ENCODE results near the gene AUH.

AUH gene

DNA sequence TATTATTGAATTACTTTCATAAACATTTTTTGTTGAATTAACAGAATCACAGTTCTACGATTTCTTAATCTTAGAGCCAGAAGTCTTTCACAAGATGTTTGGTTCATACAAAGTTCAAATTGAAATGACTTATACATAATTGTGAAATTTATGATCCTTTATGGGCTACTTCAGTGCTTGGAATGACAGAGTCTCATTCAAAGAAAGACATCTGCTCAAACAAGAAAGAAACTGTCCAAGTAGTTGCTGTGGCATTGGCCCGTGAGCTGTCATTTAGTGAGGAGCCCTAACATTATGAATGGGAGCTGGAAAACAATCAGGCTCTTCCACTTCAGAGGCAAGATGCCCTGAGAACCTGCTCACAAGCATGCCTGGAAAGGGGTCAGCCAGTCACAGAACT, 63.4 kb downstream of the AUH start:
- Histone ChIP-seq H3K36me3 (ENCODE audit: control insufficient read depth, insufficient read depth, low read length) (peaks cover 5% of the 10 kb centered on the region), H3K9ac (ENCODE audit: low read length) (no peak overlapping the region), H3K4me1 (ENCODE audit: control insufficient read depth, insufficient read depth, low read length) (peaks cover 11% of the 10 kb centered on the region), H3K27ac (ENCODE audit: low read depth, low read length) (no peak overlapping the region), H3K27me3 (ENCODE audit: control insufficient read depth, insufficient read depth, low read length) (no peaks in the 10 kb centered on the region), H3K4me3 (ENCODE audit: low read length) (no peak overlapping the region)

DNA sequence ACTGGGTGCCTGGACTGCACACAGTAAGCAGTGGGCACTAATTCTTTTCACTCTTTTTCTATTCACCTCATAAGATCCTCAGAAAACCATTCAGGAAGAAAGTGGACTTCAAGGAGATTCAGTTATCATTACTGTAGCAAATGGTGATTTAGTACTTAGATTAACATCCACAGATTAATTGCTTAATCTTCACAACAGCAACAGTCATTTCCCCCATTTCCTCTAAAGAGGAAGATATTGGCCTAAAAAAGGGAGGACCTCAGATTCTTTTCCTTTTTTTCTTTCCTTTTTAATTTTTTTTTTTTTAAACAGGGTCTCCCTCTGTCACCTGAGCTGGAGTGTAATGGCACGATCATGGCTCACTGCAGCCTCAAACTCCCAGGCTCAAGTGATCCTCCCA, 64.4 kb downstream of the AUH start:
- Histone ChIP-seq H3K27ac (ENCODE audit: low read depth, low read length) (no peak overlapping the region), H3K27me3 (ENCODE audit: control insufficient read depth, insufficient read depth, low read length) (no peaks in the 10 kb centered on the region), H3K4me3 (ENCODE audit: low read length) (no peak overlapping the region), H3K36me3 (ENCODE audit: control insufficient read depth, insufficient read depth, low read length) (peaks cover 5% of the 10 kb centered on the region), H3K4me1 (ENCODE audit: control insufficient read depth, insufficient read depth, low read length) (peaks cover 11% of the 10 kb centered on the region), H3K9ac (ENCODE audit: low read length) (no peak overlapping the region)

DNA sequence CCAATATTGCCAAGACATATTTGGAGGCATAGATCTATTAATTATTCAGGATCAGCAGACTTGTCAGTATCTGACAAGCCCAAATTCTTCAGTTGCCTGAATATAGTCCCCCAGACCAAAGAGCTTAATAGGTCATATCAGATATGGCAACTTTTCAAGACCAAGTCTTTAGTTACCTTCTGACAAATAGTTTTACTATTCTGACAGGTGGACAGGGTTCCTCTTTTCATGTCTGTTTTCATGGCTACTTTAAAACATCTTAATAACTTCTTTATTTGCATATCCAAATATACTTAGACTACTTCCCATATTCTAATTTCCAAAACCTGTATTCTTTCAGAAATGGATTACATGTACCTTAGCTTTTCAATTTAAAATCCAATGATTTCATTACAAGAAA, 65.4 kb downstream of the AUH start:
- no peak overlapping the region for H3K9ac ChIP-seq (ENCODE audit: low read length)
- peaks cover 5% of the 10 kb centered on the region for H3K36me3 ChIP-seq (ENCODE audit: control insufficient read depth, insufficient read depth, low read length)
- no peak overlapping the region for H3K4me3 ChIP-seq (ENCODE audit: low read length)
- no peaks in the 10 kb centered on the region for H3K27me3 ChIP-seq (ENCODE audit: control insufficient read depth, insufficient read depth, low read length)
- H3K27ac ChIP-seq (ENCODE audit: low read depth, low read length): no peak overlapping the region
- H3K4me1 ChIP-seq (ENCODE audit: control insufficient read depth, insufficient read depth, low read length): peaks cover 8% of the 10 kb centered on the region

DNA sequence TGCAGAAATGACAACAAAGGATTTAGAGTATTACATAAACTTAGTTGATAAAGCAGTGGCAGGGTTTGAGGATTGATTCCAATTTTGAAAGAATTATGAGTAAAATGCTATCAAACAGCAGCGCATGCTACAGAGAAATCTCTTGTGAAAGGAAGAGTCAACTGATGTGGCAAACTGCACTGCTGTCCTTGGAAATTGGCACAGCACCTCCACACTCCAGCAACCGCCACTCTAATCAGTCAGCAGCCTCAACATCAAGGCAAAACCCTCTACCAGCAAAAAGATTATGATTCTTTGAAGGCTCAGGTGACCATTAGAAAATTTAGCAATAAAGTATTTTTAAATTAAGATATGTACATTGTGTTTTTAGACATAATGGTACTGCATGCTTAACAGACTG, 66.4 kb downstream of the AUH start:
- H3K4me3 ChIP-seq (ENCODE audit: low read length): no peak overlapping the region
- peaks cover under 1% of the 10 kb centered on the region for H3K4me1 ChIP-seq (ENCODE audit: control insufficient read depth, insufficient read depth, low read length)
- H3K27me3 ChIP-seq (ENCODE audit: control insufficient read depth, insufficient read depth, low read length): no peaks in the 10 kb centered on the region
- no peak overlapping the region for H3K9ac ChIP-seq (ENCODE audit: low read length)
- peaks cover 5% of the 10 kb centered on the region for H3K36me3 ChIP-seq (ENCODE audit: control insufficient read depth, insufficient read depth, low read length)
- H3K27ac ChIP-seq (ENCODE audit: low read depth, low read length): no peak overlapping the region

DNA sequence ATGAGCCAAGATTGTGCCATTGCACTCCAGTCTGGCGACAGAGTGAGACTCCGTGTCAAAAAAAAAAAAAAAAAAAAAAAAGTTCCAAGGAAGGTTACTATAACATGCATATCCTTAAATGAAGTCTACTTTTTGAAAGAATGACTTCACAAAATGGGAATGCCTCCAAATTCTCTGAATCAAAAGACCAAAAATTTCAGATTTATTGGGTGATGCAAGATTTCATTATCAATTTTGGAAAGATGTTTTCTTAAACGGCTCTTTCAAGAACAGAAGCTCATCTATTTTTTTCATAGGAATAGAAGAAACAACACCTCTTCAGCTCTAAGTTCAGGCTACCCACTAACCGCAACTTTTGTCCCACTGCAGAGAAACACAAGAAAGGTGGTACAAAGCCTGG, 69.9 kb downstream of the AUH start:
- Histone ChIP-seq H3K27ac (ENCODE audit: low read depth, low read length) (no peak overlapping the region), H3K36me3 (ENCODE audit: control insufficient read depth, insufficient read depth, low read length) (peaks cover 6% of the 10 kb centered on the region), H3K27me3 (ENCODE audit: control insufficient read depth, insufficient read depth, low read length) (no peaks in the 10 kb centered on the region), H3K4me1 (ENCODE audit: control insufficient read depth, insufficient read depth, low read length) (no peaks in the 10 kb centered on the region), H3K4me3 (ENCODE audit: low read length) (no peak overlapping the region), H3K9ac (ENCODE audit: low read length) (no peak overlapping the region)

DNA sequence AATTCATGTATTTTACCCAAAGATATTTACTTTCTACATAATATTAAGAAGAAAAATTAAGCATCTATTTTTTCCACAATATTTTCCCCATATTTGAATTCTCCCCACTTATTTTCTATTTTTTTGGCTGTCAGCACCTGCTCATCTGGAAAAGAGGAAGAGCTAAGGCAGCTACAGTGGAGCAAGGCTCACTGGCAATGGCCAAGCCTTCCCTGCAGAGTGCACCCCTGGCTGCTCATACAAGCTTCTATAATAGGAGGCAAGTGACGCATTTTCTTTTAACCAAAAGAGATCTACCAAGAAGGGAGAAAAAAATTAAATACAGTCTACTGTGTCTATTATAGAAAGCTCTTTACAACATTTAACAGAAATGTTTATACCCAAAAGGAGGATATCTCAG, 72.5 kb downstream of the AUH start:
- H3K27me3 ChIP-seq (ENCODE audit: control insufficient read depth, insufficient read depth, low read length): no peaks in the 10 kb centered on the region
- peaks cover 5% of the 10 kb centered on the region for H3K36me3 ChIP-seq (ENCODE audit: control insufficient read depth, insufficient read depth, low read length)
- no peak overlapping the region for H3K27ac ChIP-seq (ENCODE audit: low read depth, low read length)
- H3K4me3 ChIP-seq (ENCODE audit: low read length): no peak overlapping the region
- no peaks in the 10 kb centered on the region for H3K4me1 ChIP-seq (ENCODE audit: control insufficient read depth, insufficient read depth, low read length)
- H3K9ac ChIP-seq (ENCODE audit: low read length): no peak overlapping the region

DNA sequence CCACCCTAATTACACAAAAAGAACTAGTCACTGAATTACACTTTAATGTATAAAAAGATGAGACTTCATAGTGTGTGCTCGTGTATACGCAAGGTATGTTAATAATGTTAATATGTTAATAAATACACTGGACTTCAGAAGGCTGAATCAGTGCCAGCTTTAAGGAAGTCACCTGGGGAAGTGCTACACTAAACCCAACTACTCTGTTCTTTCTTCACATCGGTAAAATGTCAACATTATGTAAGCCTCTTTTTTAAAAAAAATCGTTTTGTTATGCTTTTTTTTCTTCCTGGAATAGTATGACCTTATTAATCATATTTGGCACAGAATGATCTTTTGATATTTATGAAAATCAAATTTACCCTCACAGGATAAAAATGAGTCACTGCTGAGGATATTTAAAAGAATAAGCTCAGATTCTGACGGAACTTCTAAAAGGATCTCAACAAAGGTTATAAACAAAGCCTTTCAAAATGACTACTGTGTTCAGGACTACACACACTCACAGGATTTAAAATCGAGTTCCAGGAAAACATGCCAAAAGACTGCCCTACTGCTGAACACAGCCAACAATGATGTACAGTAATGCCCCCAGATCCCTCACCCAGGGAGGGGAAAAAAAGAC, 75.9 kb downstream of the AUH start:
- H3K4me1 ChIP-seq (ENCODE audit: control insufficient read depth, insufficient read depth, low read length): no peaks in the 10 kb centered on the region
- peaks cover 2% of the 10 kb centered on the region for H3K36me3 ChIP-seq (ENCODE audit: control insufficient read depth, insufficient read depth, low read length)
- no peak overlapping the region for H3K4me3 ChIP-seq (ENCODE audit: low read length)
- no peak overlapping the region for H3K9ac ChIP-seq (ENCODE audit: low read length)
- no peak overlapping the region for H3K27ac ChIP-seq (ENCODE audit: low read depth, low read length)
- H3K27me3 ChIP-seq (ENCODE audit: control insufficient read depth, insufficient read depth, low read length): no peaks in the 10 kb centered on the region

DNA sequence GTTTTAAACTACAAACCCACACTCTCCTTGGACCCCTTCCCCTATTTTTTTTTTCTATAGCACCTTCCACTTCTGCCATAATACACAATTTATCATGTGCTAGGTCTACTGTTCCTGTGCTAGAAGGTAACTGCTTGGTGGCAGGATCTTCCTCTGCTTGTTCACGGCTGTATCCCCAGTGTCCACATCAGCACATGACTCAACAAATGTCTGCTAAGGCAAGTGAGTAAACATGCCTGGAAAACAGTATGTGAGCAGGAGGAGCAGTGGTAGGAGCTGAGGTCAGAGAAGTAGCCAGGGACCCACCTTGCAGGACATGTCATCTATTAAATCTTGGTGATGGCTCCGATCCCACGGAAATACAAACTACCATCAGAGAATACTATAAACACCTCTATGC, 79.4 kb downstream of the AUH start:
- Histone ChIP-seq H3K4me3 (ENCODE audit: low read length) (no peak overlapping the region), H3K4me1 (ENCODE audit: control insufficient read depth, insufficient read depth, low read length) (no peaks in the 10 kb centered on the region), H3K27me3 (ENCODE audit: control insufficient read depth, insufficient read depth, low read length) (no peaks in the 10 kb centered on the region), H3K36me3 (ENCODE audit: control insufficient read depth, insufficient read depth, low read length) (no peaks in the 10 kb centered on the region), H3K9ac (ENCODE audit: low read length) (no peak overlapping the region), H3K27ac (ENCODE audit: low read depth, low read length) (no peak overlapping the region)

DNA sequence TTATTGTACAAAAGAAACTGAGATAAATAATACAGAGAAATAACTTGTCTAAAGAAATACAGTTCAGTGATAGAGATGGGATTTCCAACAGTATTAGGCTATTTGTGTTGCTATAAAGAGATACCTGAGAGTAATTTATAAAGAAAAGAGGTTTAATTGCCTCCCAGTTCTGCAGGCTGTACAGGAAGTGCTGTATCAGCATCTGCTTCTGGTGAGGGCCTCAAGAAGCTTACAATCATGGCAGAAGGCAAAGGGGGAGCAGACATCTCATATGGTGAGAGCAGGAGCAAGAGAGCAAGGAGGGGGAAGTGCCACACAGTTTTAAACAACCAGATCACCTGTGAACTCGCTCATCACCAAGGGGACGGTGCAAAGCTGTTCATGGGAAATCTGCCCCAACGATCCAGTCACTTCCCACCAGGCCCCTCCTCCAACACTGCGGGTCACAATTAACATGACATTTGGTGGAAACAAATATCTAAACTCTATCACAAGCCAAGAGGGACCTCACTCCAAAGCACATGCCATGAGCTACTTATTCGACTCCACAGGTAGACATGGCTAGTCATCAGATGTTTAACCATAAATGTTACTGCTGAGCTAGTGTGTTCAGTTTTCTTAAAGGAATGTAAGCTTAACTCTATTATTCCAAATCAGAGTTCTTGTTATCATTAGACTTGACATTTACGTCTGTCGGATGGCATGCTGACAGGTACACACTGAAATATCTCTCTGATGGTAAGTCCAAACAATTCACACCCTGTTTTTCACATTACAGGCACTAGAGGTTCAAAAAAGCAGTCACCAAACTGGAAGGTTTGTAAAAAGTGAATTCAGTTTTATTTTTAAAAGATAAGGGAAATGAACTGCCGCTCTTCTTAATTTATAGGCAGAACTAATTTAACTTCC, 82.2 kb downstream of the AUH start:
- no peaks in the 10 kb centered on the region for H3K4me1 ChIP-seq (ENCODE audit: control insufficient read depth, insufficient read depth, low read length)
- H3K36me3 ChIP-seq (ENCODE audit: control insufficient read depth, insufficient read depth, low read length): no peaks in the 10 kb centered on the region
- no peak overlapping the region for H3K9ac ChIP-seq (ENCODE audit: low read length)
- no peak overlapping the region for H3K27ac ChIP-seq (ENCODE audit: low read depth, low read length)
- no peaks in the 10 kb centered on the region for H3K27me3 ChIP-seq (ENCODE audit: control insufficient read depth, insufficient read depth, low read length)
- no peak overlapping the region for H3K4me3 ChIP-seq (ENCODE audit: low read length)

DNA sequence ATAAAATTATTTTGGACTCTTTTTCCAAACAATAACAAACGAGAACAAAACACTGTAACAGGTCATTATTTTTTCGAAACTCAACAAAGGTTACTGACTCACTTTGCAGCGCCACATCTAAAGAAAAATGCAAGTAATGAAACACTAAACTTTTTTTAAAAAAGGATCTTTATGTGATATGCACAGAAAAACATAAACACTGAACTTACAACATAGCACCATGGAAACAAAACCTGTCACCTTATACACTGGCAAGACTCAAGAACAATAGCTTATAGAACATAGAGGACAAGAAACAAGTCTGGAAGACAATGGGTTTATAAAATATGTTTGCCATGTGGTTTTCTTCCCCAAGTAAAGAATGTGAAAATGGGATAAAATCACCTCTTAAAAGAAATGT, 85.2 kb downstream of the AUH start:
- no peaks in the 10 kb centered on the region for H3K4me1 ChIP-seq (ENCODE audit: control insufficient read depth, insufficient read depth, low read length)
- H3K27ac ChIP-seq (ENCODE audit: low read depth, low read length): no peak overlapping the region
- H3K27me3 ChIP-seq (ENCODE audit: control insufficient read depth, insufficient read depth, low read length): no peaks in the 10 kb centered on the region
- no peaks in the 10 kb centered on the region for H3K36me3 ChIP-seq (ENCODE audit: control insufficient read depth, insufficient read depth, low read length)
- no peak overlapping the region for H3K9ac ChIP-seq (ENCODE audit: low read length)
- no peak overlapping the region for H3K4me3 ChIP-seq (ENCODE audit: low read length)

DNA sequence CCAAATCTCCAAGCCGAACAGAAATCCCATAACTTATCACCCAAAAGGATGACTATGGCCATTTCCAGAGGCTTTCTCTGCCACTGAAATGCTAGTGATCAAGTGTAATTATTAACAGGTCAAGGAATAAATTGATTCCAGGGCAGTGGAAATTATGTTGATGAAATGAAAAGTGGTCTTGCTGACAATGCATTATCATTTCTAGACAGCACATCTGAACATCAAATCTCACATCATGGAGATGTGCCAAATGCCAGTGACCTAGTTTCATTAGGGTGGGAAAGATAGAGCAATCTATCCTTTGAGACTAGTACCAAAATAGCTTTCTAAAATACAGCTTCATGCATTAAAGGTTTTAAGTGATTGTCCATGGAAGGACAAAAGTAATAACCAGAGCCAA, 86.1 kb downstream of the AUH start:
- H3K9ac ChIP-seq (ENCODE audit: low read length): no peak overlapping the region
- H3K36me3 ChIP-seq (ENCODE audit: control insufficient read depth, insufficient read depth, low read length): no peaks in the 10 kb centered on the region
- H3K27ac ChIP-seq (ENCODE audit: low read depth, low read length): no peak overlapping the region
- H3K27me3 ChIP-seq (ENCODE audit: control insufficient read depth, insufficient read depth, low read length): no peaks in the 10 kb centered on the region
- no peaks in the 10 kb centered on the region for H3K4me1 ChIP-seq (ENCODE audit: control insufficient read depth, insufficient read depth, low read length)
- H3K4me3 ChIP-seq (ENCODE audit: low read length): no peak overlapping the region

DNA sequence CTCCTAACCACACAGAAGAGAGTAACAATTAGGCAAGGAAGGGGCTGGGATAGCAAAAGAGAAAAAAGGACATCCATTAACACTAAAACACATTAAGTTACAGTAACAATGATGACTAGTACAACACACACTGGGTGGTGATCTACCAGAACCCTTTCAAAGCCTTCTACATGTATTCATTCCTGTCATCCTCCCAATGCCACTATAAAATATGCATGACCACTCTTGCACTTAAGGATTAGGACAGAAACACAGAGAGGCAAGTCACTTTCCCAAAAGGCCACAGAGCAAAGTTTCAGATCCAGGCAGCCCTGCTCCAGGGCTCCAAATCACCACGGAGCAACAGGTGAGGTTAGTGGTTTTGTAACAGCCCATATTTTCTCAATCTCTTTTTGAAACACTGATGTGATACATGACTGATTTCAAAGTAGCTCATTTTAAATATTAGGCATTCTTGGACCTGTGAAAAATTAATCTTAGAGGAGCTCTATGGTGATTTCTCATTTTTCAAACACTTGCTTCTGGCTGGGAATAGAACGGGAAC, 86.7 kb downstream of the AUH start:
- Histone ChIP-seq H3K36me3 (ENCODE audit: control insufficient read depth, insufficient read depth, low read length) (no peaks in the 10 kb centered on the region), H3K4me1 (ENCODE audit: control insufficient read depth, insufficient read depth, low read length) (no peaks in the 10 kb centered on the region), H3K4me3 (ENCODE audit: low read length) (no peak overlapping the region), H3K27me3 (ENCODE audit: control insufficient read depth, insufficient read depth, low read length) (no peaks in the 10 kb centered on the region), H3K27ac (ENCODE audit: low read depth, low read length) (no peak overlapping the region), H3K9ac (ENCODE audit: low read length) (no peak overlapping the region)

Measured in rectal smooth muscle tissue (tissue), 1 donor.